ENCODE data around the gene CAPN5.

The CAPN5 gene

DNA sequence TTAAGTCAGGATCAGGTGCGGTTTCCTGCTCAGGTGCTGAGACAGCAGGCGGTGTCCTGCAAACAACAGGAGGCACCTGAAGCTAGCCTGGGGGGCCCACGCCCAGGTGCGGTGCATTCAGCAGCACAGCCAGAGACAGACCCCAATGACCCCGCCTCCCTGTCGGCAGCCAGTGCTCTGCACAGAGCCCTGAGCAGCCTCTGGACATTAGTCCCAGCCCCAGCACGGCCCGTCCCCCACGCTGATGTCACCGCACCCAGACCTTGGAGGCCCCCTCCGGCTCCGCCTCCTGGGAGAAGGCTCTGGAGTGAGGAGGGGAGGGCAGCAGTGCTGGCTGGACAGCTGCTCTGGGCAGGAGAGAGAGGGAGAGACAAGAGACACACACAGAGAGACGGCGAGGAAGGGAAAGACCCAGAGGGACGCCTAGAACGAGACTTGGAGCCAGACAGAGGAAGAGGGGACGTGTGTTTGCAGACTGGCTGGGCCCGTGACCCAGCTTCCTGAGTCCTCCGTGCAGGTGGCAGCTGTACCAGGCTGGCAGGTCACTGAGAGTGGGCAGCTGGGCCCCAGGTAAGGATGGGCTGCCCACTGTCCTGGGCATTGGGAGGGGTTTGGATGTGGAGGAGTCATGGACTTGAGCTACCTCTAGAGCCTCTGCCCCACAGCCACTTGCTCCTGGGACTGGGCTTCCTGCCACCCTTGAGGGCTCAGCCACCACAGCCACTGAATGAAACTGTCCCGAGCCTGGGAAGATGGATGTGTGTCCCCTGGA is 61.3 kb downstream of the CAPN5 start, which contains the start of gene MYO7A:
MYO7A (plus strand) TSS at position 327 of the 772 bp plus-strand sequence. CDS start 2,389 bp downstream, outside the sequence.
- H3K27me3 ChIP-seq (ENCODE audit: insufficient read depth, poor library complexity, severe bottlenecking) = no peaks in the 10 kb centered on the region
- peak within 1 kb of the TSS; percentile 24 for H3K4me3 ChIP-seq (ENCODE audit: severe bottlenecking)
- DNase-seq (ENCODE audit: low spot score) (no peak), ATAC-seq (ENCODE audit: low read depth) (0 out of 3 replicates have a peak, but pooled peaks have one; percentile 5)
- H3K4me1 ChIP-seq (ENCODE audit: insufficient read depth, poor library complexity, severe bottlenecking) = no peaks in the 10 kb centered on the region
- H3K36me3 ChIP-seq (ENCODE audit: low read depth) = no peaks in the 10 kb centered on the region
- no peaks in the 10 kb centered on the region for H3K9me3 ChIP-seq (ENCODE audit: severe bottlenecking)
- TF ChIP-seq, protein P1, sequence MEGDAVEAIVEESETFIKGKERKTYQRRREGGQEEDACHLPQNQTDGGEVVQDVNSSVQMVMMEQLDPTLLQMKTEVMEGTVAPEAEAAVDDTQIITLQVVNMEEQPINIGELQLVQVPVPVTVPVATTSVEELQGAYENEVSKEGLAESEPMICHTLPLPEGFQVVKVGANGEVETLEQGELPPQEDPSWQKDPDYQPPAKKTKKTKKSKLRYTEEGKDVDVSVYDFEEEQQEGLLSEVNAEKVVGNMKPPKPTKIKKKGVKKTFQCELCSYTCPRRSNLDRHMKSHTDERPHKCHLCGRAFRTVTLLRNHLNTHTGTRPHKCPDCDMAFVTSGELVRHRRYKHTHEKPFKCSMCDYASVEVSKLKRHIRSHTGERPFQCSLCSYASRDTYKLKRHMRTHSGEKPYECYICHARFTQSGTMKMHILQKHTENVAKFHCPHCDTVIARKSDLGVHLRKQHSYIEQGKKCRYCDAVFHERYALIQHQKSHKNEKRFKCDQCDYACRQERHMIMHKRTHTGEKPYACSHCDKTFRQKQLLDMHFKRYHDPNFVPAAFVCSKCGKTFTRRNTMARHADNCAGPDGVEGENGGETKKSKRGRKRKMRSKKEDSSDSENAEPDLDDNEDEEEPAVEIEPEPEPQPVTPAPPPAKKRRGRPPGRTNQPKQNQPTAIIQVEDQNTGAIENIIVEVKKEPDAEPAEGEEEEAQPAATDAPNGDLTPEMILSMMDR (IDR thresholded peaks at IDR 0.05; ENCODE audit: poor library complexity, severe bottlenecking) = no peak
- no peak within 1 kb of the TSS for H3K27ac ChIP-seq (ENCODE audit: poor library complexity, severe bottlenecking)

DNA sequence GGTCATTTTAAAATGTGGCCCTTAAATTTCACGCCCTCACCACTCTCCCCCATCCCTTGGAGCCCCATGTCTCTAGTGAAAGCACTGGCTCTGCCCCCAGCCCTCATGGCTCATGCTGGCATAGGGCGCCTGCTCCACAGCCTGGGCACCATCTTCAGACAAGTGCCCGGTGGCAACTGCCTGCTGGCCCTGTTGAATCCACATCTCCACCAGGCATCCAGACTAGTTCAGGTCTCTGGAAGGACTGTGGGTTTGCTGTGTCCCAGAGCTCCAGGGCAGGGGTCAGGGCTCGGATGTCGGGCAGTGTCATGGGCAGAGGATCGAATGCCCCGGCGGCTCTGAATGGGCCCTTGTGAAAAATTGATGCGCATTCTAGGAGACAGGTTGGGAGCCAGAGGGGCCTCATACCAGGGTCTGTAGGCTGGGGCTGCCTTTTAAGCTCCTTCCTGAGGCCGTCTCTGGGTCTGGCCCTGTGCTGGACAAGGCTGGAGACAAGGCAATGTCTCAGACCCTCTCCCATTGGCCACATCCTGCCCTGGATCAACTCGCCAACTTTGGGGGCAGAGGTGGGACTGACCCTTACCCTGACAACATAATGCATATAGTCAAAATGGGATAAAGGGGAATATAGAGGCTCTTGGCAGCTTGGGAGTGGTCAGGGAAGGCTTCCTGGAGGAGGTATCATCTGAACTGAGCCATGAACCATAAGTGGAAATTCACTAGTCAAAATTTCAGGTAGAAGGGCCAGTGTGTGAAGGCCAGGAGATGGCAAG is 62.5 kb downstream of the CAPN5 start:
- Histone ChIP-seq H3K9me3 (ENCODE audit: severe bottlenecking) (no peaks in the 10 kb centered on the region), H3K4me3 (ENCODE audit: severe bottlenecking) (no peak overlapping the region), H3K36me3 (ENCODE audit: low read depth) (no peaks in the 10 kb centered on the region), H3K27ac (ENCODE audit: poor library complexity, severe bottlenecking) (no peak overlapping the region), H3K27me3 (ENCODE audit: insufficient read depth, poor library complexity, severe bottlenecking) (no peaks in the 10 kb centered on the region), H3K4me1 (ENCODE audit: insufficient read depth, poor library complexity, severe bottlenecking) (no peaks in the 10 kb centered on the region)
- DNase-seq (ENCODE audit: low spot score) (no peak), ATAC-seq (ENCODE audit: low read depth) (no peak)
- TF ChIP-seq, protein P1 (IDR thresholded peaks at IDR 0.05; ENCODE audit: poor library complexity, severe bottlenecking) = no peak

DNA sequence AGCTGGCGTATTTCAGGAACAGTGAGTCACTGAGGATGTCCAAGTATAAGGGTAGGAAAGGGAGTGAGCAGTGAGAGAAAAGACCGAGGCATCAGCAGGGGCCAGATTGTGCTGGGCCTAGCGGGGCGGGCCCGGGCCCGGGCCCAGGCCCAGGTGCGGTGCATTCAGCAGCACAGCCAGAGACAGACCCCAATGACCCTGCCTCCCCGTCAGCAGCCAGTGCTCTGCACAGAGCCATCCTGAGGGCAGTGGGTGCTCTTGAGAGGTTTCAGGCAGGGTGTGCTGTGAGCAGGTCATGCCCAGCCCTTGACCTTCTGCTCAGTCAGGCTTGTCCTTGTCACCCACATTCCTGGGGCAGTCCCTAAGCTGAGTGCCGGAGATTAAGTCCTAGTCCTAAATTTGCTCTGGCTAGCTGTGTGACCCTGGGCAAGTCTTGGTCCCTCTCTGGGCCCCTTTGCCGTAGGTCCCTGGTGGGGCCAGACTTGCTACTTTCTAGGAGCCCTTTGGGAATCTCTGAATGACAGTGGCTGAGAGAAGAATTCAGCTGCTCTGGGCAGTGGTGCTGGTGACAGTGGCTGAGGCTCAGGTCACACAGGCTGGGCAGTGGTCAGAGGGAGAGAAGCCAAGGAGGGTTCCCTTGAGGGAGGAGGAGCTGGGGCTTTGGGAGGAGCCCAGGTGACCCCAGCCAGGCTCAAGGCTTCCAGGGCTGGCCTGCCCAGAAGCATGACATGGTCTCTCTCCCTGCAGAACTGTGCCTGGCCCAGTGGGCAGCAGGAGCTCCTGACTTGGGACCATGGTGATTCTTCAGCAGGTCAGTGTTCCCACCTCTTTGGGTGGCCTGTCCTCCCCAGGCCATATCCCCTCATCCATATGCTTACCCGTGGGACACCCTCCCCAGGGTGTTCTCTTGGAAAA is 63.3 kb downstream of the CAPN5 start:
- TF ChIP-seq, protein P1 (IDR thresholded peaks at IDR 0.05; ENCODE audit: poor library complexity, severe bottlenecking) = no peak
- Histone ChIP-seq H3K27ac (ENCODE audit: poor library complexity, severe bottlenecking) (no peak overlapping the region), H3K27me3 (ENCODE audit: insufficient read depth, poor library complexity, severe bottlenecking) (no peaks in the 10 kb centered on the region), H3K4me1 (ENCODE audit: insufficient read depth, poor library complexity, severe bottlenecking) (no peaks in the 10 kb centered on the region), H3K36me3 (ENCODE audit: low read depth) (no peaks in the 10 kb centered on the region), H3K9me3 (ENCODE audit: severe bottlenecking) (no peaks in the 10 kb centered on the region), H3K4me3 (ENCODE audit: severe bottlenecking) (no peak overlapping the region)
- DNase-seq (ENCODE audit: low spot score) = no peak
- no peak for ATAC-seq (ENCODE audit: low read depth)

DNA sequence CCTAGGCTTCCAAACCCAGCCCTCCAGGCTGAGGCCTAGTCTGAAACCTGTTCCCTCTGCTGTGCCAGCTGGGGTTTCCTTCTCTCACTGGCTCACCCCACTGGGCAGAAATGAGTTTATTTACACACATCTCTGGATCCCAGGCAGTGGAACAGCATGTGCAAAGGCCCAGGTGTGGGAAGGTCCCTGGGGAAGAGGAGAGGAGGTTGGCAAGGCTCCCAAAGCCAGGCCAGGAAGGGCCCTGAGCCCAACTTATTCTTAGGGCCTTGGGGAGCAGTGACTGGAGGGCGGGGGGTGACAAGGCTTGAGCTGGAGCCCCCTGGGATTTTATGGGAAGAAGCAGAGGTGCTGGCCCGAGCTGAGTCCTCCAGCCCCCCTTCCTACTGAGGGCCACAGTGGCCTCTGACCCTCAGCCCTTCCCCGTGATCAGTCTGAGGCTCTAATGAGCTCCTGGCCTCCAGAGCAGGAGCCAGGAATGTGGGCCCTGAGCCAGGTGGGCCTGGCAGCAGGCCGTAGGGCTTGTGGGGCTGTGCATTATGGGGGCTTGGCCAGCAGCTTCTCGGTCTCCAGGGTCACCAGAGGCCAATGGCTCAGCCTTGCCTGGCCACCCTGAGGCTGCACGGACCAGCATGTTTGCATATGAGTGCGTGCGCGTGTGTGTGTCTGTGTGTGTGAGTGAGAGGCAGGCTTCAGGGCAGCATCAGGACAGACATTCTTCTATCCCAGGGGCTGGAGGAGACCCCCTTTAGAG is 64.2 kb downstream of the CAPN5 start:
- Histone ChIP-seq H3K27ac (ENCODE audit: poor library complexity, severe bottlenecking) (no peak overlapping the region), H3K9me3 (ENCODE audit: severe bottlenecking) (no peaks in the 10 kb centered on the region), H3K4me1 (ENCODE audit: insufficient read depth, poor library complexity, severe bottlenecking) (no peaks in the 10 kb centered on the region), H3K4me3 (ENCODE audit: severe bottlenecking) (no peak overlapping the region), H3K27me3 (ENCODE audit: insufficient read depth, poor library complexity, severe bottlenecking) (no peaks in the 10 kb centered on the region), H3K36me3 (ENCODE audit: low read depth) (no peaks in the 10 kb centered on the region)
- TF ChIP-seq, protein P1 (IDR thresholded peaks at IDR 0.05; ENCODE audit: poor library complexity, severe bottlenecking) = no peak
- no peak for ATAC-seq (ENCODE audit: low read depth)
- no peak for DNase-seq (ENCODE audit: low spot score)
